ENCODE data around the gene ZFP2.

DNA sequence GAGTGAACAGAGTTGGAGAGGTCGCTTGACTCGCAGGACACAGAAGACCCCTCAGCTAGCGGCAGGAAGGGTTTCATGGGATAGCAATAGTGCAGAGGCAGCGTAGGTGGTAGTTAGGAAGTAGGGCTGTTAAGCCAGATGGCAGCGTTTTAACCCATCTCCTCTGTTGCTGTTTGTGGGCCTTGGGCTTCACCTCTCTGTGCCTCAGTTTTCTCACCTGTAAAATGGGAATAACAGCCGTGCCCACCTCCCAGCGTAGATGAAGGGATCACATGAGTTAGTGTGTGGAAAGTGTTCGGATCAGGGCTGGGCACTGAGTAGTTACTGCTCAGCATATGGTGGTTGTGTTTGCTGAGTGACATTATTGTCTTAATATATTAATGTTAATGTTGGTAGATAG is 34.1 kb upstream of the ZFP2 start:
- TF ChIP-seq, protein P1, sequence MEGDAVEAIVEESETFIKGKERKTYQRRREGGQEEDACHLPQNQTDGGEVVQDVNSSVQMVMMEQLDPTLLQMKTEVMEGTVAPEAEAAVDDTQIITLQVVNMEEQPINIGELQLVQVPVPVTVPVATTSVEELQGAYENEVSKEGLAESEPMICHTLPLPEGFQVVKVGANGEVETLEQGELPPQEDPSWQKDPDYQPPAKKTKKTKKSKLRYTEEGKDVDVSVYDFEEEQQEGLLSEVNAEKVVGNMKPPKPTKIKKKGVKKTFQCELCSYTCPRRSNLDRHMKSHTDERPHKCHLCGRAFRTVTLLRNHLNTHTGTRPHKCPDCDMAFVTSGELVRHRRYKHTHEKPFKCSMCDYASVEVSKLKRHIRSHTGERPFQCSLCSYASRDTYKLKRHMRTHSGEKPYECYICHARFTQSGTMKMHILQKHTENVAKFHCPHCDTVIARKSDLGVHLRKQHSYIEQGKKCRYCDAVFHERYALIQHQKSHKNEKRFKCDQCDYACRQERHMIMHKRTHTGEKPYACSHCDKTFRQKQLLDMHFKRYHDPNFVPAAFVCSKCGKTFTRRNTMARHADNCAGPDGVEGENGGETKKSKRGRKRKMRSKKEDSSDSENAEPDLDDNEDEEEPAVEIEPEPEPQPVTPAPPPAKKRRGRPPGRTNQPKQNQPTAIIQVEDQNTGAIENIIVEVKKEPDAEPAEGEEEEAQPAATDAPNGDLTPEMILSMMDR (IDR thresholded peaks at IDR 0.05) = no peak
- TF ChIP-seq POLR2A (IDR thresholded peaks at IDR 0.05) = no peak
- no peak for TF ChIP-seq POLR2AphosphoS5 (IDR thresholded peaks at IDR 0.05)
